Fibroblast of lung (primary cell): ENCODE data around the gene SLC45A1. TPM values are rescaled to one million over a fixed set of nuclear protein-coding genes. Genes with fewer than 3 reads are reported as not detected.

Source experiments
- DNase-seq, 2 donors: peaks; one replicate each; pipeline versions ENCODE4 v3.0.0 to v3.0.0-alpha.2; 2010; ENCODE audit warnings: low read depth in 2 of 2
- H2AFZ ChIP-seq: 2 replicates; pipeline ENCODE4 v1.5.1; 2012; ENCODE audit warnings: low read length, control low read depth, inconsistent platforms
- H3K27ac ChIP-seq: 2 replicates; pipeline ENCODE4 v1.5.1; 2011; ENCODE audit warnings: low read length, control low read depth; ENCODE audit not compliant: insufficient read depth
- H3K27me3 ChIP-seq: 2 replicates; pipeline ENCODE4 v1.5.1; 2011; ENCODE audit warnings: mild to moderate bottlenecking, low read length; ENCODE audit not compliant: control insufficient read depth, insufficient read depth
- H3K36me3 ChIP-seq: 2 replicates; pipeline ENCODE4 v1.5.1; 2011; ENCODE audit warnings: low read length; ENCODE audit not compliant: control insufficient read depth, insufficient read depth
- H3K4me1 ChIP-seq: 2 replicates; pipeline ENCODE4 v1.5.1; 2011; ENCODE audit warnings: low read length; ENCODE audit not compliant: control insufficient read depth, insufficient read depth; ENCODE audit errors: extremely low read depth
- H3K4me2 ChIP-seq: 2 replicates; pipeline ENCODE4 v1.5.1; 2011; ENCODE audit warnings: low read length, control low read depth; ENCODE audit not compliant: insufficient read depth; ENCODE audit errors: extremely low read depth
- H3K4me3 ChIP-seq, 4 experiments: fragments of 200-600 bp in 1 of 4; sonication (generic) in 1 of 4; replicated peaks in 1 of 4; 2 replicates each; pipeline ENCODE4 v1.5.1; 2011 to 2016; ENCODE audit warnings: low read length in 4 of 4, low read depth in 3 of 4, mild to moderate bottlenecking in 3 of 4, control low read depth in 2 of 4, inconsistent platforms in 1 of 4, mixed read lengths in 1 of 4; ENCODE audit not compliant: insufficient read depth in 1 of 4; ENCODE audit errors: control extremely low read depth in 1 of 4
- H3K79me2 ChIP-seq: 2 replicates; pipeline ENCODE4 v1.5.1; 2012; ENCODE audit warnings: mild to moderate bottlenecking, low read length, inconsistent platforms; ENCODE audit not compliant: control insufficient read depth, insufficient read depth
- H3K9ac ChIP-seq: 2 replicates; pipeline ENCODE4 v1.5.1; 2011; ENCODE audit warnings: mild to moderate bottlenecking, low read length, control low read depth; ENCODE audit not compliant: insufficient read depth
- H3K9me3 ChIP-seq: 2 replicates; pipeline ENCODE4 v1.5.1; 2012; ENCODE audit warnings: low read depth, low read length; ENCODE audit not compliant: control insufficient read depth, insufficient read depth
- H4K20me1 ChIP-seq: 2 replicates; pipeline ENCODE4 v1.5.1; 2011; ENCODE audit warnings: low read length; ENCODE audit not compliant: control insufficient read depth, insufficient read depth; ENCODE audit errors: extremely low read depth
- EZH2 ChIP-seq: IDR thresholded peaks from 2 replicates; pipeline ENCODE4 v1.5.1; 2012; ENCODE audit warnings: low read length, control low read depth, mild to moderate bottlenecking; ENCODE audit errors: missing control alignments
- polyA plus RNA-seq, 2 donors: library from polyadenylated mRNA; depleted of rRNA in 1 of 2; stranded (reverse) in 1 of 2; unstranded in 1 of 2; fragments of >200 nt; gene quantifications; 2 replicates each; pipeline ENCODE4 v1.2.1, GENCODE V29; 2011 to 2012; ENCODE audit warnings: missing spikeins in 1 of 2
- total RNA-seq: library from RNA; depleted of rRNA; stranded (reverse); fragments of >200 nt; gene quantifications from 2 replicates; pipeline ENCODE4 v1.2.1, GENCODE V29; 2014
- TF ChIP-seq, protein P1 (sequence below), 2 donors: IDR thresholded peaks in 1 of 2; conservative IDR thresholded peaks in 1 of 2; 1 replicate in 1 of 2; 2 replicates in 1 of 2; pipeline ENCODE4 v1.5.1; 2011 to 2012; ENCODE audit warnings: low read length in 2 of 2, control low read depth in 1 of 2, inconsistent platforms in 1 of 2, low read depth in 1 of 2, mild to moderate bottlenecking in 1 of 2

Gene SLC45A1
- total and polyA plus RNA-seq, 2 donors (not counting 1 experiment from before 2014, with no cell fraction given) = 2.1 to 2.6 TPM

DNA sequence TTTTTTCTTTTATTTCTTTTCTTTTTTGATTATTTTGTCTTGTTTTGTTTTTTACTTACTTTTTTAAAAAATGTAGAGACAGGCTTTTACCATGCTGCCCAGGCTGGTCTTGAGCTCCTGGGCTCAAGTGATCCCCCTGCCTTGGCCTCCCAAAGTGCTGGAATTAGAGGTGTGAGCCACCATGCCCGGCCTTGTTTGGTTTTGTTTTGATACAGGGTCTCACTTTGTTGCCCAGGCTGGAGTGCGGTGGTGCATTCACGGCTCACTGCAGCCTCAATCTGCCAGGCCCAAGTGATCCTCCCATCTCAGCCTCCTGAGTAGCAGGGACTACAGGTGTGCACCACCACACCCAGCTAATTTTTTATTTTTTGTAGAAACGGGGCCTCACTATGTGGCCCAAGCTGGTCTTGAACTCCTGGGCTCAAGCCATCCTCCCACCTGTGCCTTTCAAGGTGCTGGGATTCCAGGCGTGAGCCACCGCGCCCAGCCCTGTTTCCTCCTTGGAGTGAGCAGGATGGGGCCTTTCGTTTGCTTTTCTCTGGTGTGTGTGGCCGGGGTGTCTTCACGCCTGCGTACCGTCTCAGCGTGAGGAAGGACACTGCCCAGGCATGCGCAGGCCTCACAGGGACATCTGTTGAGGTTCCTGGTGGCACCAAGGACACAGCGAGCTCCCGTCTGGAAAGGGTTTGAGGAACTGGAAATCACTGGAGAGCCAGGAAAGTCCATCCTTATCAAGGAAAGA lies 15.5 kb downstream of the SLC45A1 start:
- Histone ChIP-seq H3K36me3 (no peaks in the 10 kb centered on the region), H3K9ac (no peak overlapping the region), H3K79me2 (no peaks in the 10 kb centered on the region), H3K27me3 (no peaks in the 10 kb centered on the region), H3K9me3 (no peaks in the 10 kb centered on the region), H3K4me1 (no peaks in the 10 kb centered on the region), H4K20me1 (no peaks in the 10 kb centered on the region), H2AFZ (no peak overlapping the region), H3K4me3 (no peak overlapping the region), H3K4me2 (no peak overlapping the region), H3K27ac (no peak overlapping the region)
- TF ChIP-seq, protein P1, sequence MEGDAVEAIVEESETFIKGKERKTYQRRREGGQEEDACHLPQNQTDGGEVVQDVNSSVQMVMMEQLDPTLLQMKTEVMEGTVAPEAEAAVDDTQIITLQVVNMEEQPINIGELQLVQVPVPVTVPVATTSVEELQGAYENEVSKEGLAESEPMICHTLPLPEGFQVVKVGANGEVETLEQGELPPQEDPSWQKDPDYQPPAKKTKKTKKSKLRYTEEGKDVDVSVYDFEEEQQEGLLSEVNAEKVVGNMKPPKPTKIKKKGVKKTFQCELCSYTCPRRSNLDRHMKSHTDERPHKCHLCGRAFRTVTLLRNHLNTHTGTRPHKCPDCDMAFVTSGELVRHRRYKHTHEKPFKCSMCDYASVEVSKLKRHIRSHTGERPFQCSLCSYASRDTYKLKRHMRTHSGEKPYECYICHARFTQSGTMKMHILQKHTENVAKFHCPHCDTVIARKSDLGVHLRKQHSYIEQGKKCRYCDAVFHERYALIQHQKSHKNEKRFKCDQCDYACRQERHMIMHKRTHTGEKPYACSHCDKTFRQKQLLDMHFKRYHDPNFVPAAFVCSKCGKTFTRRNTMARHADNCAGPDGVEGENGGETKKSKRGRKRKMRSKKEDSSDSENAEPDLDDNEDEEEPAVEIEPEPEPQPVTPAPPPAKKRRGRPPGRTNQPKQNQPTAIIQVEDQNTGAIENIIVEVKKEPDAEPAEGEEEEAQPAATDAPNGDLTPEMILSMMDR (conservative IDR thresholded peaks at IDR 0.05 in 1 of 2, IDR thresholded peaks at IDR 0.05 in 1 of 2; ENCODE audit: low read depth in 1 of 2, low read length in 2 of 2) = no peak
- no peak for TF ChIP-seq EZH2
- DNase-seq = no peak

DNA sequence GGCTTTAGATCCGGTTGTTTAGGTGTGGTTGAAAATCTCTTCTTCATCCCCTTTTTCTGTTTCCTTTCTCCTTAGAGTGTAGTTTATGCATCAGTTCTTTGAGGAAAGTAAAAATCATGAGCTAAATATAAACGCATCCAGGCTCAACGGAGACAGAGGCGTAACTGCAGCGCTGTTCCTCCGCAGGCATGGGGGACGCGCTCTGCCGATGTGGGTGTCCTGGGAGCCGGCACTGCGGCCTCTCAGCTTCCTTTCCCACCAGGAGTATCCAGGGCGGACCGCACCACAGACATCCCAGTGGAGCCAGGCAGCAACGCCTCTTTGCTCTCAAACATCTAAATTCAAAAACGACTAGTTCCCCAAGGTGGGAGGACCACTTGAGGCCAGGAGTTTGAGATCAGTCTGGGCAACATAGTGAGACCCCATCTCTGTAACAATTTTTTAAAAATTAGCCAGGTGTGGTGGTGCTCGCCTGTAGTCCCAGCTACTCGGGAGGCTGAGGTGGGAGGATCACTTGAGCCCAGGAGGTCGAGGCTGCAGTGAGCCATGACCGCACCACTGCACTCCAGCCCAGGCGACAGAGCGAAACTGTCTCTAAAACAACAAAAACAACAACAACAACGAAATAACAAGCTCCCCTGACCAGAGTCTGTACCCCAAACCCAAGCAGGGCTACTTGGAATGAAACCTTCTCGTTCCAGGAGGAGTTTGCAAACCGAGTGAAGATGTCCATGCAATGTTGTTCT lies 16.4 kb downstream of the SLC45A1 start:
- H3K9me3 ChIP-seq = no peaks in the 10 kb centered on the region
- no peaks in the 10 kb centered on the region for H3K36me3 ChIP-seq
- no peak overlapping the region for H3K4me3 ChIP-seq
- H3K79me2 ChIP-seq = no peaks in the 10 kb centered on the region
- H3K27me3 ChIP-seq = no peaks in the 10 kb centered on the region
- no peak overlapping the region for H2AFZ ChIP-seq
- H3K4me1 ChIP-seq = no peaks in the 10 kb centered on the region
- no peak overlapping the region for H3K4me2 ChIP-seq
- H4K20me1 ChIP-seq = no peaks in the 10 kb centered on the region
- TF ChIP-seq, protein P1 (conservative IDR thresholded peaks at IDR 0.05 in 1 of 2, IDR thresholded peaks at IDR 0.05 in 1 of 2; ENCODE audit: low read depth in 1 of 2, low read length in 2 of 2) = no peak
- no peak for TF ChIP-seq EZH2
- no peak overlapping the region for H3K9ac ChIP-seq
- no peak for DNase-seq
- H3K27ac ChIP-seq = no peak overlapping the region

DNA sequence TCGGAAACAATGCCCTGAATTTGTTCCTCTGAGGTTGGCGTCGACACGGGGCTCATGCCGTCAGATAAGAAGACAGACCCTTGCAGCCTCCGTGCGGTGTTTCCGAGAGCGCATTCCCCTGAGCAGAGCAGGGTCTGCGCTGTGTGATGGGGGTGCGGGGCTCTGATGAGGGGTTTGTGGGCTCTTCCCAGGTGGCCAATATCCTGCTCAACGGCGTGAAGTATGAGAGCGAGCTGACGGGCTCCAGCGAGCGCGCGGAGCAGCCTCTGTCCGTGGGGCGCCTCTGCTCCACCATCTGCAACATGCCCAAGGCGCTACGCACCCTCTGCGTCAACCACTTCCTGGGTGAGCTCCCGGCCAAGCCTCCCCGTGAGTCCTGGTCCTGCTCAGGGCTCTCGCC lies 17.3 kb downstream of the SLC45A1 start:
- Histone ChIP-seq H3K9me3 (no peaks in the 10 kb centered on the region), H3K4me2 (no peak overlapping the region), H3K27me3 (no peaks in the 10 kb centered on the region), H3K27ac (no peak overlapping the region), H3K36me3 (no peaks in the 10 kb centered on the region), H2AFZ (no peak overlapping the region), H3K4me3 (no peak overlapping the region), H3K79me2 (no peaks in the 10 kb centered on the region), H4K20me1 (no peaks in the 10 kb centered on the region), H3K4me1 (no peaks in the 10 kb centered on the region), H3K9ac (no peak overlapping the region)
- no peak for DNase-seq
- TF ChIP-seq, protein P1 (conservative IDR thresholded peaks at IDR 0.05 in 1 of 2, IDR thresholded peaks at IDR 0.05 in 1 of 2; ENCODE audit: low read depth in 1 of 2, low read length in 2 of 2) = no peak
- no peak for TF ChIP-seq EZH2
